Neural progenitor cell (in vitro differentiated cells): ENCODE data around the gene SLC5A5. TPM values are rescaled to one million over a fixed set of nuclear protein-coding genes. Genes with fewer than 3 reads are reported as not detected.

ENCODE experiments used
- DNase-seq: peaks from one replicate; pipeline ENCODE4 v3.0.0-alpha.2; 2016; ENCODE audit warnings: low spot score
- H2AFZ ChIP-seq: fragments of 200-600 bp; sonication (generic); replicated peaks from 2 replicates; pipeline ENCODE4 v1.6.1; 2016; ENCODE audit warnings: antibody characterized with exemption
- H3F3A ChIP-seq: fragments of 200-600 bp; sonication (generic); 2 replicates; pipeline ENCODE4 v1.6.1; 2016; ENCODE audit warnings: antibody characterized with exemption, low read depth
- H3K27ac ChIP-seq: fragments of 200-600 bp; sonication (generic); 2 replicates; pipeline ENCODE4 v1.5.1; 2016; ENCODE audit warnings: mild to moderate bottlenecking
- H3K27me3 ChIP-seq: fragments of 200-600 bp; sonication (generic); 2 replicates; pipeline ENCODE4 v1.6.1; 2016; ENCODE audit warnings: mild to moderate bottlenecking, moderate library complexity
- H3K36me3 ChIP-seq: fragments of 200-600 bp; sonication (generic); 2 replicates; pipeline ENCODE4 v1.5.1; 2016
- H3K4me1 ChIP-seq: fragments of 200-600 bp; sonication (generic); 2 replicates; pipeline ENCODE4 v1.6.1; 2016; ENCODE audit warnings: mixed run types
- H3K4me2 ChIP-seq: fragments of 200-600 bp; sonication (generic); 2 replicates; pipeline ENCODE4 v1.6.1; 2016
- H3K4me3 ChIP-seq: fragments of 200-600 bp; sonication (generic); 2 replicates; pipeline ENCODE4 v1.5.1; 2016
- H3K79me2 ChIP-seq: fragments of 200-600 bp; sonication (generic); 2 replicates; pipeline ENCODE4 v1.6.1; 2016; ENCODE audit warnings: low read depth
- H3K9ac ChIP-seq: fragments of 200-600 bp; sonication (generic); 2 replicates; pipeline ENCODE4 v1.6.1; 2016
- H3K9me3 ChIP-seq: fragments of 200-600 bp; sonication (generic); 2 replicates; pipeline ENCODE4 v1.5.1; 2016; ENCODE audit warnings: low read depth
- H4K20me1 ChIP-seq: fragments of 200-600 bp; sonication (generic); 2 replicates; pipeline ENCODE4 v1.6.1; 2016; ENCODE audit warnings: low read depth
- H3K27ac Mint-ChIP-seq: 3 replicates; pipeline ENCODE4 v1.8.0; 2021; ENCODE audit warnings: mixed read lengths
- H3K27me3 Mint-ChIP-seq: 2 replicates; pipeline ENCODE4 v1.8.0; 2022; ENCODE audit warnings: low read depth, mild to moderate bottlenecking, inconsistent platforms, moderate library complexity, mixed read lengths; ENCODE audit not compliant: insufficient read depth
- H3K36me3 Mint-ChIP-seq: 3 replicates; pipeline ENCODE4 v1.8.0; 2021; ENCODE audit warnings: mixed read lengths
- H3K4me1 Mint-ChIP-seq: 3 replicates; pipeline ENCODE4 v1.8.0; 2021; ENCODE audit warnings: mixed read lengths
- H3K4me3 Mint-ChIP-seq: 3 replicates; pipeline ENCODE4 v1.8.0; 2021; ENCODE audit warnings: mild to moderate bottlenecking, moderate library complexity, mixed read lengths
- H3K9me3 Mint-ChIP-seq: 3 replicates; pipeline ENCODE4 v1.8.0; 2020; ENCODE audit warnings: mixed read lengths
- CTCF ChIP-seq: fragments of 200-600 bp; sonication (generic); IDR thresholded peaks from 2 replicates; pipeline ENCODE4 v1.5.1; 2017; ENCODE audit warnings: antibody characterized with exemption, mild to moderate bottlenecking
- EZH2 ChIP-seq: fragments of 200-600 bp; sonication (generic); IDR thresholded peaks from 2 replicates; pipeline ENCODE4 v1.6.1; 2017; ENCODE audit warnings: antibody characterized with exemption, mild to moderate bottlenecking, moderate library complexity
- EZH2phosphoT487 ChIP-seq: fragments of 200-600 bp; sonication (generic); IDR thresholded peaks from 2 replicates; pipeline ENCODE4 v1.6.1; 2017; ENCODE audit warnings: antibody characterized with exemption
- total RNA-seq: library from RNA; depleted of rRNA; stranded (reverse); fragments of >200 nt; gene quantifications from 2 replicates; pipeline ENCODE4 v1.2.3, GENCODE V29; 2015; ENCODE audit warnings: low replicate concordance

Gene SLC5A5
- total RNA-seq, 1 donor from 2014 or later: 0.51 TPM

- no peak overlapping the region for H3K4me3 Mint-ChIP-seq
- peaks cover 22% of the 10 kb centered on the region for H3K79me2 ChIP-seq
- DNase-seq: no peak
- no peak overlapping the region for H3K27ac Mint-ChIP-seq
- H3K9me3 Mint-ChIP-seq: no peaks in the 10 kb centered on the region
- TF ChIP-seq CTCF: no peak
- TF ChIP-seq EZH2: no peak
- no peak for TF ChIP-seq EZH2phosphoT487
- H3K4me1 Mint-ChIP-seq: peaks cover 13% of the 10 kb centered on the region
- no peaks in the 10 kb centered on the region for H3K36me3 ChIP-seq
- no peak overlapping the region for H3K4me2 ChIP-seq
- H3K9me3 ChIP-seq: no peaks in the 10 kb centered on the region
- peaks cover 7% of the 10 kb centered on the region for H3K4me1 ChIP-seq
- no peaks in the 10 kb centered on the region for H3K36me3 Mint-ChIP-seq
- no peaks in the 10 kb centered on the region for H3K27me3 ChIP-seq
- peaks cover 4% of the 10 kb centered on the region for H3K27me3 Mint-ChIP-seq
- H3F3A ChIP-seq: peaks cover 14% of the 10 kb centered on the region
- no peak overlapping the region for H2AFZ ChIP-seq
- no peak overlapping the region for H3K9ac ChIP-seq
- no peak overlapping the region for H3K4me3 ChIP-seq
- H4K20me1 ChIP-seq: peaks cover 3% of the 10 kb centered on the region
- H3K27ac ChIP-seq: no peak overlapping the region
These were observed 64.6 kb downstream of the SLC5A5 start for GRCh38 chr19:17936379-17936778.

GRCh38 chr19:17937371-17937900 is 65.7 kb downstream of the SLC5A5 start:
- no peak overlapping the region for H3K4me3 ChIP-seq
- H3K27me3 ChIP-seq: no peaks in the 10 kb centered on the region
- H3K36me3 ChIP-seq: no peaks in the 10 kb centered on the region
- H3K4me2 ChIP-seq: no peak overlapping the region
- peaks cover 3% of the 10 kb centered on the region for H4K20me1 ChIP-seq
- H3K9ac ChIP-seq: no peak overlapping the region
- peaks cover 22% of the 10 kb centered on the region for H3K79me2 ChIP-seq
- peaks cover 3% of the 10 kb centered on the region for H3F3A ChIP-seq
- no peak overlapping the region for H2AFZ ChIP-seq
- Mint-ChIP-seq H3K27me3 (peaks cover 2% of the 10 kb centered on the region), H3K9me3 (no peaks in the 10 kb centered on the region), H3K4me3 (no peak overlapping the region), H3K4me1 (peaks cover 7% of the 10 kb centered on the region), H3K36me3 (no peaks in the 10 kb centered on the region), H3K27ac (no peak overlapping the region)
- DNase-seq: no peak
- no peak overlapping the region for H3K27ac ChIP-seq
- no peak for TF ChIP-seq EZH2
- TF ChIP-seq EZH2phosphoT487: no peak
- no peak for TF ChIP-seq CTCF
- peaks cover 3% of the 10 kb centered on the region for H3K4me1 ChIP-seq
- no peaks in the 10 kb centered on the region for H3K9me3 ChIP-seq

- Mint-ChIP-seq H3K27ac (no peak overlapping the region), H3K27me3 (peaks cover 2% of the 10 kb centered on the region), H3K4me3 (no peak overlapping the region), H3K9me3 (no peaks in the 10 kb centered on the region), H3K36me3 (no peaks in the 10 kb centered on the region), H3K4me1 (peaks cover 7% of the 10 kb centered on the region)
- peaks cover 19% of the 10 kb centered on the region for H3K79me2 ChIP-seq
- peaks cover 3% of the 10 kb centered on the region for H3K4me1 ChIP-seq
- peaks cover 3% of the 10 kb centered on the region for H4K20me1 ChIP-seq
- TF ChIP-seq CTCF (peak; percentile 95), EZH2phosphoT487 (no peak)
- H2AFZ ChIP-seq: no peak overlapping the region
- no peak overlapping the region for H3K4me3 ChIP-seq
- peak; percentile 79 for DNase-seq
- H3K9me3 ChIP-seq: no peaks in the 10 kb centered on the region
- no peak overlapping the region for H3K27ac ChIP-seq
- H3K36me3 ChIP-seq: no peaks in the 10 kb centered on the region
- peaks cover 3% of the 10 kb centered on the region for H3F3A ChIP-seq
- no peak overlapping the region for H3K9ac ChIP-seq
- H3K4me2 ChIP-seq: no peak overlapping the region
- no peaks in the 10 kb centered on the region for H3K27me3 ChIP-seq
These were observed 66.5 kb downstream of the SLC5A5 start for GRCh38 chr19:17938092-17938845.
